Stimulated activated CD8-positive, alpha-beta memory T cell treated with anti-CD3 and anti-CD28 coated beads, Interleukin-2, amount 100 ng/mL, for 1 hour (primary cell): Measurements from ENCODE around the gene LRRC38.
"Not testable (repeated sequence)": the region's sequence is repeated elsewhere in the genome, so short reads cannot be mapped to it uniquely, and the experiment has no call there.

Source experiments
- DNase-seq, 2 donors: peaks; one replicate each; pipeline ENCODE4 v3.0.0-alpha.2; 2020; ENCODE audit warnings: low read depth in 2 of 2

Gene LRRC38

DNA sequence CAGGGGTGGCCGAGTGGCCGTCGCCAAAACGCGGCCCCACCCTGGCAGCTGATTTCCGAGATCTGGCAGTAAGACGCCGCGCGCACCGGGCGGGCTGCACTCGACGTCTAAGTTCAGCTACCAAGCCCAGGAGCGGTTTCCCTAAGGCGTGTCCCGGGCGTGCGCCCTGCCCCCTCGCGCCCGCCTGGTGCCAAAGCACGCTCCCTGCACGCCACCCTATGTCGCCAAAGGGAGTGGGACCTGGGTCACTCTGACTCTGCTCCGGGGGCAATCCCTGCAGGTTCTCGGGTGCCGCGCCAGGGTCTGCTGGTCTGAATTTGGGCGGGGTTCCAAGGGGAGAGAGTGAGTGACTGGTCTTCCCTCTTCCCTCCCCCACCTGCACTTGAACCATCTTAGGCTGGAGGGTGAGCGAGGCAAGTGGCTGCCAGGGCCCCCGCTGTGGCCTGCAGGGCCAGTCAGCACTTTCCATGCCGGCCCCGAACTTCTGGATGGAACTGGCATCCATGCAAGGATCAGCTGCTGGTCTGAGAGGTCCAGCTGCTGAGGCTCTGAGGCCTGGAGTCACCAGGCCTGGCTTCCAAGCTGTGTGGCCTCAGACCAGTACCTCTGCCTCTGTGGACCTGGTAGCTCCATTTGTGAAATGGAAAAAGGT, at the start of gene LRRC38:
LRRC38 (minus strand) TSS at position 109 of the 652 bp plus-strand sequence. CDS start 410 bp downstream, outside the sequence.
- DNase-seq = no peak

- not testable (repeated sequence) for DNase-seq
These were observed 49.2 kb upstream of the LRRC38 start for GRCh38 chr1:13562981-13563380.

- DNase-seq = no peak
These were observed 46.7 kb upstream of the LRRC38 start for GRCh38 chr1:13560541-13560940.

GRCh38 chr1:13556224-13556764, 42.5 kb upstream of the LRRC38 start:
- DNase-seq = no peak

- DNase-seq = no peak
These were observed 41.0 kb upstream of the LRRC38 start for GRCh38 chr1:13554798-13555197.

- DNase-seq = no peak
These were observed 36.9 kb upstream of the LRRC38 start for GRCh38 chr1:13550663-13551062.

DNA sequence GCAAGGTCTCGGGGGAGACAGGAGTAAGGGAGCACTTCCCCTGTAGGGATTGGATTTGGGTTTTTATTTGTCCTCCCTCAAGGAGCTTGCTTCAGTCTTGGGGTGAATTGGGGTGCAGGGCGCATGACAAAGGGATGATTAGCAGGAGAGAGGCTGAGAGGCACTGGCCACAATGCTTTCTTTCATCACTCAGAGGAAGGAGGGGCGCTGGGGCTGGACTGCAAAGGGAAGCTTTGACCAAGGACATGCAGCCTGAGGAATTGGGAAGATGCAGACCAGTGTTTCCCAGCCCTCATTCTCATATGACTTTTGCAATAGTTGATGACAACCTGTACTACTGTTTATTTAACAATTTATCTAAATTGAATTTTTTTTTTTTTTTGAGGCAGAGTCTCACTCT, 35.7 kb upstream of the LRRC38 start:
- no peak for DNase-seq

- no peak for DNase-seq
These were observed 35.2 kb upstream of the LRRC38 start for GRCh38 chr1:13549021-13549420.

- DNase-seq = no peak
These were observed 34.5 kb upstream of the LRRC38 start for GRCh38 chr1:13548281-13548680.

DNA sequence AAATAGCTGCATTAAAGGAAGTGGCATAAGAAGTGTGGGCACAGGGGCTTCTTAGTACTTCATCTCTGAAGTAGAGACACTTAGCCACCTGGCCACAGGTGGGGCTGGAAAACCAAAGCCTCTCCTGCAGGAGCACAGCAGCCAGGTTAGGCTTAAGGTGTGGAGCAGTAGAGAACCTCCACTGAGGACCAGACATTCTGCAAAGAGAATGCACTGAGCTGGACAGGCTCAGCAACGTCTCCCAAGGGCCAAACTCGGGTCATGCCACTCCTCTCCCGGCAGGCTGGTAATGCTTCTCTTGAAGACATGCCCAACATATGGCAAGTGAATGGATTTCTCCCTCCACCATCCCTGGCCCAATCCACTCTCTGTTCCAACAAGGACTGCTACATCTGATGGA, 33.0 kb upstream of the LRRC38 start:
- DNase-seq = no peak

GRCh38 chr1:13544221-13544556, 30.4 kb upstream of the LRRC38 start:
- no peak for DNase-seq

DNA sequence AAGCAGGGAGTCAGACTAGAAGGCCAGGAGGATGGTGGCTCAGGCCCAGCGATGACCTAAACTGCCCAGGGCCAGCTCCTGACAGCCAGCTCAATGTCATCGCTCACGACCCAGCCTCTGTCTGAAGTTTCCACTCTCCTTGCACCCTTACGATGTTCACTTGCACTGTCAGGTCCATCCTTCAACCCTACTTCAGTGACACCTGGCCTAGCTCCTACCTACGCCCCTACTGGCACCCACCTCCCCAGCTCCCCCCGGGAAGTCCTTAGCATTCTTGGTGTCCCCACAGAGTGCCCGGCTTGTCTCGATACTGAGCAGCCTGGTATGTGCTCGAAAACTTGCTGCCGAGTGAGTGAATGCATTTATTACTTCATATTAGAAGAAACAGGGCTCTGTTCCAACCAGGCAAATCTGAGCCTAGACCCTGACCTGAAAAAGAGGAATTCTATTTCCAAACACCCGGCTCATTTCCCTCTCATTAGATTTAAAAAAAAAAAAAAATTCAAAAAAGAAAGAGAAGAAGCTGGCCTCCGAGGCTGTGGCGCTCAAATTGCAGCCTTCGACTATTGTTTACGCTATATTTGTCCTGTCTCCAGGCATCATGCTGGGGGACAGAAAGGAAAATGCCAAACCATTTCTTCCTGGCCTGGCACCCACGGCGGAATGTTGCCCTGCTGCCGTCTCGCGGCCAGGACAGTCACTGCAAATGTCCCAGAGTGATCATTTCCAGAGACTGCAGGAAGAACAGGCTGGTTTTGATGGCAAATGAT, 29.8 kb upstream of the LRRC38 start:
- DNase-seq = no peak

DNA sequence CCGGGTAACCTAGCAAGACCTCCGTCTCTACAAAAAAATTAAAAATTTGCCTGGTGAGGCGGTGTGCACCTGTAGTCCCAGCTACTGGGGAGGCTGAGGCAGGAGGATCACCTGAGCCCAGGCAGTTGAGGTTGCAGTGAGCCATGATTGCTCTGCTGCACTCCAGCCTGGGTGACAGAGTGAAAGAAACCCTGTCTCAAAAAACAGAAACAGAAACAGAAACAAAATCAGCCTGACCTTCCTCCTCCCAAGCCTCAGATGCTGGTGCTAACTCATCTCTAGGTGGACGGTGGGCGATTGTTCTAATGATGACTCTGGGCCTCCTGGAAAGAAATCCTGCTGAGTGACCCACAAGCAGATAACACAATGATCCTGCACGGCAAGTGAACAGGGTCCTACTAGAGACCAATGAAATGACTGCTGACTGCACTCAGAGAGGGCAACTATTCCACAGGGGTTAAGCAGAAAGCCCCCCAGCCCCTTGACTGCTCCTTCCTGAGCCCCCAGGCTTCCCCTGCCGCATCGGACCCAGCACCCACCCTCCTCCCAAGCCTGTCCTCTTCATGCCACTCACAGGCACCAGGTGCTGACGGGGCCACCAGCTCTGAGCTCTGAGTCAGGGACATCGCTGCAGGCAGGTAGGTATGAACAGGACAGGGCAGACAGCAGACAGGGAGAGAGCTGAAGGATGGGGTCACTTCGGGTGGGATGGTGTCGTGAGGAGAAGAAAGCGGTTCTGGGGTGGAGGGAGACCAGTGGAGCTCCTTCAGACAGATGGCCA, 27.8 kb upstream of the LRRC38 start:
- no peak for DNase-seq

- DNase-seq = no peak
These were observed 27.1 kb upstream of the LRRC38 start for GRCh38 chr1:13540866-13541265.

- no peak for DNase-seq
These were observed 25.9 kb upstream of the LRRC38 start for GRCh38 chr1:13539683-13540082.

DNA sequence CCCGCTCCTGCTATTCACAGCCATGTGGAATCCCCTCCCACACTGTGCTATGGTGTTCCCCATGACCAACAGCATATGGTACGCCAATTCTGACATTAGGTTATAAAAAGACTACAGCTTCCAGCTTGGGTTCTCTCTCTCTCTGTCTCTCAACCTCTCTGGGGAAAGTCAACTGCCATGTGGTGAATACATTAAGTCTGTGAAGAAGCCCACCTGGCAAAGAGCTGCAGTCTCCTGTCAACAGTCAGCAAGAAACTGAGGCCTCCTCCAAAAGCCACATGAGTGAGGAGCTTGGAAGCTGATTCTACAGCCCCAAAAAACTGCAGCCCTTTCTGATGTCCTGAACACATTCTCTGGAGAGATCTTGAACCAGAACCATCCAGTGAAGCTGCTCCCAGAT, 25.0 kb upstream of the LRRC38 start:
- DNase-seq = no peak

- DNase-seq = no peak
These were observed 22.8 kb upstream of the LRRC38 start for GRCh38 chr1:13536571-13536970.

GRCh38 chr1:13535227-13535626, 21.4 kb upstream of the LRRC38 start:
- no peak for DNase-seq

- DNase-seq = no peak
These were observed 14.5 kb upstream of the LRRC38 start for GRCh38 chr1:13528320-13528719.

GRCh38 chr1:13523780-13524477, 10.1 kb upstream of the LRRC38 start:
- no peak for DNase-seq

- DNase-seq = no peak
These were observed 7.2 kb upstream of the LRRC38 start for GRCh38 chr1:13520985-13521384.
